ENCODE measurements around the gene INPP5J. TPM values are rescaled to one million over a fixed set of nuclear protein-coding genes. Genes with fewer than 3 reads are reported as not detected.

The INPP5J gene
- total and polyA plus RNA-seq, 10 of the 15 experiments (the other 5 are each of a cell fraction or from before 2014, with no cell fraction given): 0.18 to 2.8 (median 1.5) TPM; not detected in 1

DNA sequence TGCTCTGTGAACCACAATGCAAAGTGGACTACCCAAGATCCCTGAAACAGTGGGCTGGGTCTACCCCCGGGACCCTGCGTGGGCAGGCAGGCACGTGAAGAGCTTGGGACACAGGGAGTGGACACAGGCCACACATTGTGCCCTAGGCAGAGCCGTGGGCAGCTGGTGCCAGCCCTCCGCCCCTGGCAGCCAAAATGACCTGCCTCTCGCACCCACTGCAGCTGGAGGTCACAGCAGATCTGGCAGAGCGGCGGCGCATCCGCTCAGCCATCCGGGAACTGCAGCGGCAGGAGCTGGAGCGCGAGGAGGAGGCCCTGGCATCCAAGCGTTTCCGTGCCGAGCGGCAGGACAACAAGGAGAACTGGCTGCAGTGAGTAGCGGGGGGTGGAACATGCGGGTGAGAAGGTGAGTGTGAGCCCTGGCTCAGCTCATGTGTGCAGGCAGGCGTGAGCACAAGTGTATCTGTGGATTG, 35.0 kb upstream of the INPP5J start:
- H3K9ac ChIP-seq (ENCODE audit: control insufficient read depth, insufficient read depth, low read length): no peak overlapping the region
- TF ChIP-seq POU2F2 (IDR thresholded peaks at IDR 0.05; ENCODE audit: borderline replicate concordance, low read depth, low read length) (no peak), JUND (IDR thresholded peaks at IDR 0.05; ENCODE audit: low read depth, low read length) (no peak), NR2C2 (IDR thresholded peaks at IDR 0.05; ENCODE audit: borderline replicate concordance, control insufficient read depth, insufficient read length, low read depth) (no peak), NR2F1 (conservative IDR thresholded peaks at IDR 0.05) (no peak), FOXK2 (IDR thresholded peaks at IDR 0.05) (no peak), SREBF2 (IDR thresholded peaks at IDR 0.05; ENCODE audit: low read length) (no peak), WRNIP1 (IDR thresholded peaks at IDR 0.05; ENCODE audit: borderline replicate concordance, low read depth, low read length) (no peak), CHD2 (IDR thresholded peaks at IDR 0.05; ENCODE audit: borderline replicate concordance, low read depth, low read length) (no peak), MEF2A (IDR thresholded peaks at IDR 0.05; ENCODE audit: insufficient read depth, low read depth, low read length) (no peak), RFX5 (IDR thresholded peaks at IDR 0.05; ENCODE audit: low read depth, low read length) (no peak)
- TF ChIP-seq, protein P1, sequence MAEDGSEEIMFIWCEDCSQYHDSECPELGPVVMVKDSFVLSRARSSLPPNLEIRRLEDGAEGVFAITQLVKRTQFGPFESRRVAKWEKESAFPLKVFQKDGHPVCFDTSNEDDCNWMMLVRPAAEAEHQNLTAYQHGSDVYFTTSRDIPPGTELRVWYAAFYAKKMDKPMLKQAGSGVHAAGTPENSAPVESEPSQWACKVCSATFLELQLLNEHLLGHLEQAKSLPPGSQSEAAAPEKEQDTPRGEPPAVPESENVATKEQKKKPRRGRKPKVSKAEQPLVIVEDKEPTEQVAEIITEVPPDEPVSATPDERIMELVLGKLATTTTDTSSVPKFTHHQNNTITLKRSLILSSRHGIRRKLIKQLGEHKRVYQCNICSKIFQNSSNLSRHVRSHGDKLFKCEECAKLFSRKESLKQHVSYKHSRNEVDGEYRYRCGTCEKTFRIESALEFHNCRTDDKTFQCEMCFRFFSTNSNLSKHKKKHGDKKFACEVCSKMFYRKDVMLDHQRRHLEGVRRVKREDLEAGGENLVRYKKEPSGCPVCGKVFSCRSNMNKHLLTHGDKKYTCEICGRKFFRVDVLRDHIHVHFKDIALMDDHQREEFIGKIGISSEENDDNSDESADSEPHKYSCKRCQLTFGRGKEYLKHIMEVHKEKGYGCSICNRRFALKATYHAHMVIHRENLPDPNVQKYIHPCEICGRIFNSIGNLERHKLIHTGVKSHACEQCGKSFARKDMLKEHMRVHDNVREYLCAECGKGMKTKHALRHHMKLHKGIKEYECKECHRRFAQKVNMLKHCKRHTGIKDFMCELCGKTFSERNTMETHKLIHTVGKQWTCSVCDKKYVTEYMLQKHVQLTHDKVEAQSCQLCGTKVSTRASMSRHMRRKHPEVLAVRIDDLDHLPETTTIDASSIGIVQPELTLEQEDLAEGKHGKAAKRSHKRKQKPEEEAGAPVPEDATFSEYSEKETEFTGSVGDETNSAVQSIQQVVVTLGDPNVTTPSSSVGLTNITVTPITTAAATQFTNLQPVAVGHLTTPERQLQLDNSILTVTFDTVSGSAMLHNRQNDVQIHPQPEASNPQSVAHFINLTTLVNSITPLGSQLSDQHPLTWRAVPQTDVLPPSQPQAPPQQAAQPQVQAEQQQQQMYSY (CRISPR knock-in tag; IDR thresholded peaks at IDR 0.05): no peak
- TF ChIP-seq, protein P2, sequence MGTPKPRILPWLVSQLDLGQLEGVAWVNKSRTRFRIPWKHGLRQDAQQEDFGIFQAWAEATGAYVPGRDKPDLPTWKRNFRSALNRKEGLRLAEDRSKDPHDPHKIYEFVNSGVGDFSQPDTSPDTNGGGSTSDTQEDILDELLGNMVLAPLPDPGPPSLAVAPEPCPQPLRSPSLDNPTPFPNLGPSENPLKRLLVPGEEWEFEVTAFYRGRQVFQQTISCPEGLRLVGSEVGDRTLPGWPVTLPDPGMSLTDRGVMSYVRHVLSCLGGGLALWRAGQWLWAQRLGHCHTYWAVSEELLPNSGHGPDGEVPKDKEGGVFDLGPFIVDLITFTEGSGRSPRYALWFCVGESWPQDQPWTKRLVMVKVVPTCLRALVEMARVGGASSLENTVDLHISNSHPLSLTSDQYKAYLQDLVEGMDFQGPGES (IDR thresholded peaks at IDR 0.05): no peak
- TF ChIP-seq, protein P3, sequence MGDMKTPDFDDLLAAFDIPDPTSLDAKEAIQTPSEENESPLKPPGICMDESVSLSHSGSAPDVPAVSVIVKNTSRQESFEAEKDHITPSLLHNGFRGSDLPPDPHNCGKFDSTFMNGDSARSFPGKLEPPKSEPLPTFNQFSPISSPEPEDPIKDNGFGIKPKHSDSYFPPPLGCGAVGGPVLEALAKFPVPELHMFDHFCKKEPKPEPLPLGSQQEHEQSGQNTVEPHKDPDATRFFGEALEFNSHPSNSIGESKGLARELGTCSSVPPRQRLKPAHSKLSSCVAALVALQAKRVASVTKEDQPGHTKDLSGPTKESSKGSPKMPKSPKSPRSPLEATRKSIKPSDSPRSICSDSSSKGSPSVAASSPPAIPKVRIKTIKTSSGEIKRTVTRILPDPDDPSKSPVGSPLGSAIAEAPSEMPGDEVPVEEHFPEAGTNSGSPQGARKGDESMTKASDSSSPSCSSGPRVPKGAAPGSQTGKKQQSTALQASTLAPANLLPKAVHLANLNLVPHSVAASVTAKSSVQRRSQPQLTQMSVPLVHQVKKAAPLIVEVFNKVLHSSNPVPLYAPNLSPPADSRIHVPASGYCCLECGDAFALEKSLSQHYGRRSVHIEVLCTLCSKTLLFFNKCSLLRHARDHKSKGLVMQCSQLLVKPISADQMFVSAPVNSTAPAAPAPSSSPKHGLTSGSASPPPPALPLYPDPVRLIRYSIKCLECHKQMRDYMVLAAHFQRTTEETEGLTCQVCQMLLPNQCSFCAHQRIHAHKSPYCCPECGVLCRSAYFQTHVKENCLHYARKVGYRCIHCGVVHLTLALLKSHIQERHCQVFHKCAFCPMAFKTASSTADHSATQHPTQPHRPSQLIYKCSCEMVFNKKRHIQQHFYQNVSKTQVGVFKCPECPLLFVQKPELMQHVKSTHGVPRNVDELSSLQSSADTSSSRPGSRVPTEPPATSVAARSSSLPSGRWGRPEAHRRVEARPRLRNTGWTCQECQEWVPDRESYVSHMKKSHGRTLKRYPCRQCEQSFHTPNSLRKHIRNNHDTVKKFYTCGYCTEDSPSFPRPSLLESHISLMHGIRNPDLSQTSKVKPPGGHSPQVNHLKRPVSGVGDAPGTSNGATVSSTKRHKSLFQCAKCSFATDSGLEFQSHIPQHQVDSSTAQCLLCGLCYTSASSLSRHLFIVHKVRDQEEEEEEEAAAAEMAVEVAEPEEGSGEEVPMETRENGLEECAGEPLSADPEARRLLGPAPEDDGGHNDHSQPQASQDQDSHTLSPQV (IDR thresholded peaks at IDR 0.05): no peak

More for the DNA sequence above, 35.0 kb upstream of the INPP5J start:
- WGBS (ENCODE audit: insufficient coverage, insufficient replicate concordance, low lambda C conversion rate, missing lambda C conversion rate): 91% methylated on average over 21 of the region's 21 CpGs
- H3K4me1 ChIP-seq (ENCODE audit: control insufficient read depth, insufficient read depth, low read length): peaks cover 15% of the 10 kb centered on the region
- ChIA-PET SMC1A (ENCODE audit: uncharacterized antibody, unreplicated experiment) (no interaction called here), CTCF (interaction anchor here (0.9 to 7.9 kb wide), 4 partner anchors 8 to 167 kb away, joined by 3 to 59 read pairs (median 4); no protein-coding TSS in a partner anchor), POLR2A (no interaction called here), RAD21 (ENCODE audit: unreplicated experiment) (interaction anchor here (1.0 kb wide), 2 partner anchors 124 to 185 kb away, joined by 3 read pairs; partner anchors contain the start of gene LIMK2)
- in situ Hi-C loops (cut with MboI): no loop called here
- no peak for FAIRE-seq
- no peak for ATAC-seq
- no peak overlapping the region for H3K27ac ChIP-seq (ENCODE audit: control insufficient read depth, insufficient read depth)
- no peaks in the 10 kb centered on the region for H4K20me1 ChIP-seq (ENCODE audit: control insufficient read depth, insufficient read depth)
- no peaks in the 10 kb centered on the region for H3K9me3 ChIP-seq (replicated peaks; ENCODE audit: control insufficient read depth, insufficient read depth, low read length)
- peaks cover 11% of the 10 kb centered on the region for H3K79me2 ChIP-seq (ENCODE audit: control insufficient read depth, insufficient read depth, low read length)
- no peak overlapping the region for H3K4me2 ChIP-seq (ENCODE audit: control insufficient read depth, insufficient read depth)
- no peaks in the 10 kb centered on the region for H3K27me3 ChIP-seq (replicated peaks in 1 of 2; ENCODE audit: control insufficient read depth in 2 of 2, insufficient read depth in 2 of 2, low read length in 1 of 2)
- intact Hi-C loops (cut with micrococcal nuclease; ENCODE audit: unreplicated experiment): loop anchor here (5.0 to 10.0 kb wide), 3 partner anchors 207 to 453 kb away; partner anchors contain the start of genes PIK3IP1 and SLC35E4
- no peak for DNase-seq (ENCODE audit: low read depth, low spot score)
- no TSS peak for BruUV-seq (replicated peaks)
- peaks cover 0 to 10% of the 10 kb centered on the region in 2 experiments; a peak in 2 of 4 replicates for H3K36me3 ChIP-seq (ENCODE audit: control insufficient read depth in 2 of 2, insufficient read depth in 2 of 2, low read length in 1 of 2)
- no peak overlapping the region for H2AFZ ChIP-seq (ENCODE audit: control insufficient read depth, low read depth, low read length)
- no peak overlapping the region for H3K4me3 ChIP-seq

Measured in GM12878 (cell line).